ENCODE results near the gene CLOCK.
A peak's percentile ranks its signal among the peaks of the same experiment; 100 is the strongest.
"Not testable (repeated sequence)": the region's sequence is repeated elsewhere in the genome, so short reads cannot be mapped to it uniquely, and the experiment has no call there.

The CLOCK gene

GRCh38 chr4:55554453-55555030, 7.8 kb upstream of the CLOCK start:
- no peak overlapping the region for H2BK15ac ChIP-seq (replicated peaks; ENCODE audit: low read depth)
- no CpG with 5 or more reads among the region's 2 CpGs for WGBS (ENCODE audit: extremely low coverage, insufficient coverage, low lambda C conversion rate)
- no peak overlapping the region for H3K4ac ChIP-seq (ENCODE audit: low read depth, low read length)
- no peak overlapping the region for H4K5ac ChIP-seq (ENCODE audit: low read length)
- H3K79me1 ChIP-seq (ENCODE audit: low read length): no peaks in the 10 kb centered on the region
- H3K4me1 ChIP-seq (ENCODE audit: control insufficient read depth, low read depth, low read length): no peaks in the 10 kb centered on the region
- no peak overlapping the region for H3K56ac ChIP-seq (ENCODE audit: low read length)
- no peak overlapping the region for H4K8ac ChIP-seq (ENCODE audit: low read depth, low read length)
- H2BK120ac ChIP-seq (ENCODE audit: low read depth, low read length): no peak overlapping the region
- no peak overlapping the region for H3K4me2 ChIP-seq (ENCODE audit: low read length)
- no peaks in the 10 kb centered on the region for H3K27me3 ChIP-seq (ENCODE audit: insufficient read depth, low read length, poor library complexity)
- no peaks in the 10 kb centered on the region for H3K79me2 ChIP-seq (ENCODE audit: control insufficient read depth, insufficient read depth, low read length)
- no peak overlapping the region for H3K9ac ChIP-seq (ENCODE audit: low read length)
- DNase-seq: peak; percentile 21
- no peak overlapping the region for H3K27ac ChIP-seq (ENCODE audit: low read depth, low read length)
- H3K36me3 ChIP-seq (ENCODE audit: control insufficient read depth, insufficient read depth, low read length): no peaks in the 10 kb centered on the region
- H3K23ac ChIP-seq (ENCODE audit: low read length): no peak overlapping the region
- H2BK5ac ChIP-seq (ENCODE audit: low read length): no peak overlapping the region
- H2AK5ac ChIP-seq (ENCODE audit: low read length): no peak overlapping the region
- H3K4me3 ChIP-seq (ENCODE audit: low read length): no peak overlapping the region
- no peak overlapping the region for H3K18ac ChIP-seq (ENCODE audit: low read length)

GRCh38 chr4:55553441-55554201, 6.9 kb upstream of the CLOCK start:
- no peak overlapping the region for H2BK120ac ChIP-seq (ENCODE audit: low read depth, low read length)
- H4K8ac ChIP-seq (ENCODE audit: low read depth, low read length): no peak overlapping the region
- H3K79me1 ChIP-seq (ENCODE audit: low read length): no peaks in the 10 kb centered on the region
- H3K23ac ChIP-seq (ENCODE audit: low read length): no peak overlapping the region
- no CpG with 5 or more reads among the region's 10 CpGs for WGBS (ENCODE audit: extremely low coverage, insufficient coverage, low lambda C conversion rate)
- H3K4me2 ChIP-seq (ENCODE audit: low read length): no peak overlapping the region
- no peaks in the 10 kb centered on the region for H3K4me1 ChIP-seq (ENCODE audit: control insufficient read depth, low read depth, low read length)
- H3K27me3 ChIP-seq (ENCODE audit: insufficient read depth, low read length, poor library complexity): no peaks in the 10 kb centered on the region
- DNase-seq: peak; percentile 56
- no peak overlapping the region for H3K9ac ChIP-seq (ENCODE audit: low read length)
- no peak overlapping the region for H4K5ac ChIP-seq (ENCODE audit: low read length)
- no peak overlapping the region for H2AK5ac ChIP-seq (ENCODE audit: low read length)
- no peak overlapping the region for H3K4me3 ChIP-seq (ENCODE audit: low read length)
- no peak overlapping the region for H2BK15ac ChIP-seq (replicated peaks; ENCODE audit: low read depth)
- no peaks in the 10 kb centered on the region for H3K36me3 ChIP-seq (ENCODE audit: control insufficient read depth, insufficient read depth, low read length)
- no peak overlapping the region for H3K27ac ChIP-seq (ENCODE audit: low read depth, low read length)
- H2BK5ac ChIP-seq (ENCODE audit: low read length): no peak overlapping the region
- peak overlapping the region; percentile 24 for H3K4ac ChIP-seq (ENCODE audit: low read depth, low read length)
- no peaks in the 10 kb centered on the region for H3K79me2 ChIP-seq (ENCODE audit: control insufficient read depth, insufficient read depth, low read length)
- H3K56ac ChIP-seq (ENCODE audit: low read length): no peak overlapping the region
- H3K18ac ChIP-seq (ENCODE audit: low read length): peak overlapping the region; percentile 69

DNA sequence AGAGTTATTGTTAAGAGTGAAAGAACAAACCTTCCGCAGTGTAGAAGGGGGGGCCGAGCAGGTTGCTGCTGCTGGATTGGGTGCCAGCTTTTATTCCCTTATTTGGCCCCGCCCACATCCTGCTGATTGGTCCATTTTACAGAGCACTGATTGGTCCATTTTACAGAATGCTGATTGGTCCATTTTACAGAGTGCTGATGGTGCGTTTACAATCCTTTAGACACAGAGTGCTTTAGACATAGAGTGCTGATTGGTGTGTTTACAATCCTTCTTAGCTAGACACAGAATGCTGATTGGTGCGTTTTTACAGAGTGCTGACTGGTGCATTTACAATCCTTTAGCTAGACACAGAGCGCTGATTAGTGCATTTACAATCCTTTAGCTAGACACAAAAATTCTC, 5.3 kb upstream of the CLOCK start:
- H3K27ac ChIP-seq (ENCODE audit: low read depth, low read length); H3K4ac ChIP-seq (ENCODE audit: low read depth, low read length); H2BK120ac ChIP-seq (ENCODE audit: low read depth, low read length); H3K36me3 ChIP-seq (ENCODE audit: control insufficient read depth, insufficient read depth, low read length); H3K79me2 ChIP-seq (ENCODE audit: control insufficient read depth, insufficient read depth, low read length); H3K56ac ChIP-seq (ENCODE audit: low read length); H3K4me1 ChIP-seq (ENCODE audit: control insufficient read depth, low read depth, low read length); H4K8ac ChIP-seq (ENCODE audit: low read depth, low read length); H2BK5ac ChIP-seq (ENCODE audit: low read length); H2BK15ac ChIP-seq (replicated peaks; ENCODE audit: low read depth); H2AK5ac ChIP-seq (ENCODE audit: low read length); H3K23ac ChIP-seq (ENCODE audit: low read length); H3K4me2 ChIP-seq (ENCODE audit: low read length); DNase-seq; H3K79me1 ChIP-seq (ENCODE audit: low read length); H3K4me3 ChIP-seq (ENCODE audit: low read length); H3K18ac ChIP-seq (ENCODE audit: low read length); H3K27me3 ChIP-seq (ENCODE audit: insufficient read depth, low read length, poor library complexity); H4K5ac ChIP-seq (ENCODE audit: low read length); H3K9ac ChIP-seq (ENCODE audit: low read length): not testable (repeated sequence)
- no CpG with 5 or more reads among the region's 6 CpGs for WGBS (ENCODE audit: extremely low coverage, insufficient coverage, low lambda C conversion rate)

DNA sequence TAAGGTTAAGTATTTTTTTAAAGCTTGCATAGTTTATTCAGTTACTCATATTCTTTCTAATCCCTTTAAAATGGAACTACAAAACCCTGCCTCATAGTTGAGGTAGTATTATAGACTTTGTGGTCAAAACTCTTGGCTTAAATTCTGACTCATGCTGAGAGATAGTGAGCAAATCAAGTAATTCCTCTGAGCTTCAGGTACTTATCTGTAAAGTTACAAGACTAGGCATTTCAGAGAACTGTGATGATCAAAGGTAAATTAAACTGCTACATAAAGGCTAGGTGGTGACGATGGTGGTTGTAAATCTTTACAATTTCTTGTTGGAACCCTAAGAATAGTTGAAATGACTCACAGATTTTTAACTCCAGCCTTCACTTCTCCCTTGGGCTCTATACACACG, 3.2 kb upstream of the CLOCK start:
- Histone ChIP-seq H3K4me2 (ENCODE audit: low read length) (no peak overlapping the region), H3K36me3 (ENCODE audit: control insufficient read depth, insufficient read depth, low read length) (no peaks in the 10 kb centered on the region), H3K4me3 (ENCODE audit: low read length) (no peak overlapping the region), H3K9ac (ENCODE audit: low read length) (no peak overlapping the region), H3K4ac (ENCODE audit: low read depth, low read length) (no peak overlapping the region), H4K5ac (ENCODE audit: low read length) (no peak overlapping the region), H2AK5ac (ENCODE audit: low read length) (no peak overlapping the region), H3K79me2 (ENCODE audit: control insufficient read depth, insufficient read depth, low read length) (no peaks in the 10 kb centered on the region), H2BK15ac (replicated peaks; ENCODE audit: low read depth) (no peak overlapping the region), H3K4me1 (ENCODE audit: control insufficient read depth, low read depth, low read length) (peaks cover 6% of the 10 kb centered on the region), H3K18ac (ENCODE audit: low read length) (no peak overlapping the region), H3K79me1 (ENCODE audit: low read length) (no peaks in the 10 kb centered on the region), H3K27me3 (ENCODE audit: insufficient read depth, low read length, poor library complexity) (no peaks in the 10 kb centered on the region), H3K23ac (ENCODE audit: low read length) (no peak overlapping the region), H2BK120ac (ENCODE audit: low read depth, low read length) (no peak overlapping the region), H2BK5ac (ENCODE audit: low read length) (no peak overlapping the region), H3K27ac (ENCODE audit: low read depth, low read length) (no peak overlapping the region), H3K56ac (ENCODE audit: low read length) (no peak overlapping the region), H4K8ac (ENCODE audit: low read depth, low read length) (no peak overlapping the region)
- DNase-seq: no peak
- no CpG with 5 or more reads among the region's 2 CpGs for WGBS (ENCODE audit: extremely low coverage, insufficient coverage, low lambda C conversion rate)

- Histone ChIP-seq H3K27ac (ENCODE audit: low read depth, low read length) (no peak overlapping the region), H2BK120ac (ENCODE audit: low read depth, low read length) (no peak overlapping the region), H3K18ac (ENCODE audit: low read length) (peak overlapping the region; percentile 68), H3K79me1 (ENCODE audit: low read length) (no peaks in the 10 kb centered on the region), H3K36me3 (ENCODE audit: control insufficient read depth, insufficient read depth, low read length) (no peaks in the 10 kb centered on the region), H2AK5ac (ENCODE audit: low read length) (no peak overlapping the region), H3K9ac (ENCODE audit: low read length) (no peak overlapping the region), H3K4me3 (ENCODE audit: low read length) (no peak overlapping the region), H4K5ac (ENCODE audit: low read length) (no peak overlapping the region), H3K79me2 (ENCODE audit: control insufficient read depth, insufficient read depth, low read length) (peaks cover 10% of the 10 kb centered on the region), H2BK15ac (replicated peaks; ENCODE audit: low read depth) (no peak overlapping the region), H3K4ac (ENCODE audit: low read depth, low read length) (no peak overlapping the region), H3K4me2 (ENCODE audit: low read length) (no peak overlapping the region), H3K27me3 (ENCODE audit: insufficient read depth, low read length, poor library complexity) (no peaks in the 10 kb centered on the region), H3K56ac (ENCODE audit: low read length) (peak overlapping the region; percentile 11), H3K4me1 (ENCODE audit: control insufficient read depth, low read depth, low read length) (peaks cover 9% of the 10 kb centered on the region), H3K23ac (ENCODE audit: low read length) (no peak overlapping the region), H2BK5ac (ENCODE audit: low read length) (no peak overlapping the region), H4K8ac (ENCODE audit: low read depth, low read length) (no peak overlapping the region)
- WGBS (ENCODE audit: extremely low coverage, insufficient coverage, low lambda C conversion rate): no CpG with 5 or more reads among the region's 4 CpGs
- no peak for DNase-seq
Observed at GRCh38 chr4:55547918-55548317, 1.2 kb upstream of the CLOCK start.

DNA sequence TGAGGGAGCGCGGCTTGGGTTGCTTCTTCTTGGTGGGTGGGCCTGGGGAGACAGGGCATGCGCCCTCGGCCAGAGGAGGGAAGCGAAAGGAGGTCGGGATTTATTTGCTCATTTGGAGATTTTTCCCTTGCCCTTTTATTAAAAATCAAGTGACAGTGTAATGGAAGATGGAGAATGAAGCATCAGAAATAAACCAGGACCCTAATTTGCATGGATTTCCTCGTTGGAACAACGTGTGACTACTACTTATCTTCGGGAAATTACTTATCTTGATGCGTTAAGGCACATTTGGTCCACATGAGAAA, 709 bp upstream of the CLOCK start:
- peaks cover 9% of the 10 kb centered on the region for H3K4me1 ChIP-seq (ENCODE audit: control insufficient read depth, low read depth, low read length)
- no peak overlapping the region for H4K8ac ChIP-seq (ENCODE audit: low read depth, low read length)
- DNase-seq: no peak
- no peak overlapping the region for H2BK15ac ChIP-seq (replicated peaks; ENCODE audit: low read depth)
- H3K79me1 ChIP-seq (ENCODE audit: low read length): no peaks in the 10 kb centered on the region
- no CpG with 5 or more reads among the region's 10 CpGs for WGBS (ENCODE audit: extremely low coverage, insufficient coverage, low lambda C conversion rate)
- H3K56ac ChIP-seq (ENCODE audit: low read length): peak overlapping the region; percentile 92
- H2AK5ac ChIP-seq (ENCODE audit: low read length): no peak overlapping the region
- H3K27ac ChIP-seq (ENCODE audit: low read depth, low read length): peak overlapping the region; percentile 98
- peaks cover 12% of the 10 kb centered on the region for H3K79me2 ChIP-seq (ENCODE audit: control insufficient read depth, insufficient read depth, low read length)
- H3K18ac ChIP-seq (ENCODE audit: low read length): peak overlapping the region; percentile 100
- peak overlapping the region; percentile 87 for H3K9ac ChIP-seq (ENCODE audit: low read length)
- peak overlapping the region; percentile 82 for H3K4me2 ChIP-seq (ENCODE audit: low read length)
- H2BK120ac ChIP-seq (ENCODE audit: low read depth, low read length): no peak overlapping the region
- H3K23ac ChIP-seq (ENCODE audit: low read length): peak overlapping the region; percentile 67
- no peaks in the 10 kb centered on the region for H3K36me3 ChIP-seq (ENCODE audit: control insufficient read depth, insufficient read depth, low read length)
- H3K4me3 ChIP-seq (ENCODE audit: low read length): peak overlapping the region; percentile 70
- H2BK5ac ChIP-seq (ENCODE audit: low read length): peak overlapping the region; percentile 61
- H4K5ac ChIP-seq (ENCODE audit: low read length): no peak overlapping the region
- peak overlapping the region; percentile 100 for H3K4ac ChIP-seq (ENCODE audit: low read depth, low read length)
- no peaks in the 10 kb centered on the region for H3K27me3 ChIP-seq (ENCODE audit: insufficient read depth, low read length, poor library complexity)

All from mesendoderm (in vitro differentiated cells).